HG03135 (cell line): Measurements from ENCODE around the gene FMN2.

Experiments used
- ATAC-seq: cut with Tn5 transposase; IDR thresholded peaks from one replicate; pipeline ENCODE4 v1.9.1; 2021; ENCODE audit warnings: mild to moderate bottlenecking, moderate library complexity; ENCODE audit not compliant: unreplicated experiment

The FMN2 gene

DNA sequence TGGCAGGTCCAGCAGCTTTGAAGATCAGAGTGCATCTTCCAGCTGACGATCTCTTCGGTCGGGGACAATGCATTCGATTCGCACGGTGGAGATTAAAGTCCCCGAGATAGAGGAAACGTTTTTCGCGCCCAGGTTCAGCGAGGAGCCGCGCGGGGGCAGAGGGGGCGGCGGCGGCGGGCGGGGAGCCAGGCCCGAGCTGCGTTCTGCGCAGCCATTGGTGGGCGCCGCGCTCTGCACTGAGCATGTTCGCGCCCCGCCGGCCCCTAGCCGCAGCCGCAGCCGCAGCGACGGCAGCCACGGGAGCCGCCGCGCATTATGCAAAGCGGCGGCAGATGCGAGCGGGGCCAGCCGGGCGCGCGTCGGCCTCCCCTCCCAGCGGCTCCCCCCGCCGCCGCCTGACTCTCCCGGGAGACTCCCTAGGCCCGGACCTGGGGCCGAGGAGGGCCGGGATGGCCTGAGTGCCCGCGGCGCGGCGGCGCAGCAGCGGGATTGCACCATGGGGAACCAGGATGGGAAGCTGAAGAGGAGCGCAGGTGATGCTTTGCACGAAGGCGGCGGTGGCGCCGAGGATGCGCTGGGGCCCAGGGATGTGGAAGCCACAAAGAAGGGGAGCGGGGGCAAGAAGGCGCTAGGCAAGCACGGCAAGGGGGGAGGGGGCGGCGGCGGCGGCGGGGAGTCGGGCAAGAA, at the start of gene FMN2:
Gene FMN2 (plus strand): TSS at position 270 of the 687 bp plus-strand sequence. CDS start 227 bp downstream, at position 497.
- ATAC-seq, result no peak

- no peak for ATAC-seq
Observed at GRCh38 chr1:240044620-240045019, 47.1 kb upstream of the FMN2 start.

- no peak for ATAC-seq
Observed at GRCh38 chr1:240046000-240046399, 45.7 kb upstream of the FMN2 start.

GRCh38 chr1:240054109-240054701, 37.5 kb upstream of the FMN2 start:
- ATAC-seq, result no peak

DNA sequence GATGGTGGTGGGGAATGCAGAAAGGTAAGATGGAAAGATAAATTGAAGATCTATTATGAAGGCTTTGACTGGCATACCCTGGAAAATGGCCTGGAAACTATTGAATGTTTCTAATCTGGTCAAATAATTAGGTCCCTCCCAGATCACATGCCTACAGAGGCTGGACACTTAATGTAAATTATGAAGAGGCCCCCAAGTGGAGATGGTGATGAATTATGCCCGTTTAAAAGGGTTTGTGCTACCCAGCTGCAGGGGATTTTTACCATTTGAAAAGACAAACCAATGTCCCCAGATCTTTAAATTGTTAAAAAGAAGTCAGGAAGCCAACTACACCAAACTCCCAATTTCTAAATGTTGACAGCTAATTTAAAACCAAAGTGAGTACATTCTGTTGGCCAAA, 35.7 kb upstream of the FMN2 start:
- no peak for ATAC-seq

DNA sequence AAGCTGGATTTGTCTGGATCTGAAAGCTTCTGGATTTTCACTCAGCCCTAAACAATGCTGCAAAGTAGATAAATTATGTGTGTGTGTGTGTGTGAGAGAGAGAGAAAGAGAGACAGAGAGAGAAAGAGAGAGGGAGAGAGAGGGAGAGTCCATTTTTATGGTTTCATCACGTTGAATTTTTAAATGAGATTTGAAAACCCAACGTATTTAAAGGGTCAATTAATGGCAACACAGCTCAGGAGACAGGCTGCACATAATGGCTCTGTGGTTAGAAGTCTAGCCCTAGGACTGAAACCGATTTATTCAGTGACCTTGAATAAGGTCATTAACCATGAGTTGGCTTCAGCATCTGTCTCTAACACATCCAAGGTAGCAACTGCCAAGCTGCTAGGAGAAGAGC, 35.3 kb upstream of the FMN2 start:
- ATAC-seq, result no peak

DNA sequence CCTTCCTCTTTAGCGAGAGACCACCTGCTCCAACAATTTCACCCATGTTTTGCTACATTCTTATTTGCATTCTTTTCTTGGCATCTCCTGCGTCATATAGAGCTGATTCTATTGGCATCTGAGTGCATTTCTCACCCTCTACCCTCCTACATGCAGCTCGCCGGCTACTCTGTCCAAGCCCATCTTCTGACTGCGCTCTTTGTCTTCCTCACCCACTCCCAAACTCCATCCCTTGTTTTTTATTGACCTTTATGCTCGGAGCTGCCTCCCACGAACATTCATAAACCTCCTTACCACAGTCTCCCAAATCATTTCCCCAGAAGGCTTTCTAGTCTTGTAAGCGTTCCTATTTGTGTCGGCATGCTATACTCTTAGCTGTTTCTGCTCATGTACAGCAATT, 33.6 kb upstream of the FMN2 start:
- ATAC-seq, result no peak

DNA sequence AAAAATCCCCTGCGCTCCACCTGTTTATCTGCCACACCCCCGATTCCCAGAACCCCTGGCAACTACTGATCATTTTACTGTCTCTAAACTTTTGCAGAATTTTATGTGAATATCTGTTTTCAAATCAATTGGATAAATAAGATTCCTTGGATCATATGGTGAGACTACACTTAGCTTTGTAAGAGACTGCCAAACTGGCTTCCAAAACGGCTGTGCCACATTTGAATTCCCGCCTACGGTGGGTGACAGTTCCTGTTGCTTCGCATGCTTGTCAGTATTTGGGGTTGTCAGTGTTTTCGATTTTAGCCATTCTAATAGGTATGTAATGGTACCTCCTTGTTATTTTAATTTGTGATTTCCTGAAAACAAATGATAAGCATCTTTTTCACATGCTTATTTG, 22.7 kb upstream of the FMN2 start:
- no peak for ATAC-seq

DNA sequence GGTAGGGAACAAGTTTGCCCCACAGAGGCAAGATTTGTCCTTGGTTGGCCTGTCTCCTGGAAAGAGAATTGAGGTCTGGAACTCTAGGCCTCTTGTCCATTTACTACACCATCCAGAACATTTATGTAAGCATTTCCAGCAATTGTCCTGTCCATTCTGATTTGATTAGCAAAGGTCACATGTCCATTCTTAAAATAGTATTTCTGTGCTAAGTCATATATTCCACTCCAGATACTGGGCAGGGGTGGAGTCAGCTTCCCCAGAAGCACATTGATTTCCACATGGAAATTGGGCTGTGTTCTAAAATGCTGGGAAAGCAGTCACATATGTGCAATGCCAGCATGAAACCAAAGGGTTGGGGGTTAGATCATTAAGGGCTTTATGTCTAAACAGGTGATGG, 21.5 kb upstream of the FMN2 start:
- no peak for ATAC-seq

DNA sequence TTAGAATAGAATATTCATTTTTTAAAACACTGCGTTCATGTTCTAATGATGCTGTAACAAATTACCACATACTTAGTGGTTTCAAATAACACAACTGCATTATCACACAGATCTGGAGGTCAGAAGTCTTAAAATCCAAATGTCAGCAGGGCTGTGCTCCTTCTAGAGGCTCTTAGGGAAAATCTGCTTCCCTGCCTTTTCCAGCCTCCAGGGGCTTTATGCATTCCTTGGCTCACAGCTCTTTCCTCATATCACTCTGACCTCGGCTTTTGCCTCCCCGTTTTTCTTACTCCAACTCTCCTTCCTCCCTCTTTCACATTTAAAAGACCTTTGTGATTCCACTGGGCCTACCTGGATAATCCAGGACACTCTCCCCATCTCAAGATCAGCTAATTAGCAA, 18.6 kb upstream of the FMN2 start:
- no peak for ATAC-seq

DNA sequence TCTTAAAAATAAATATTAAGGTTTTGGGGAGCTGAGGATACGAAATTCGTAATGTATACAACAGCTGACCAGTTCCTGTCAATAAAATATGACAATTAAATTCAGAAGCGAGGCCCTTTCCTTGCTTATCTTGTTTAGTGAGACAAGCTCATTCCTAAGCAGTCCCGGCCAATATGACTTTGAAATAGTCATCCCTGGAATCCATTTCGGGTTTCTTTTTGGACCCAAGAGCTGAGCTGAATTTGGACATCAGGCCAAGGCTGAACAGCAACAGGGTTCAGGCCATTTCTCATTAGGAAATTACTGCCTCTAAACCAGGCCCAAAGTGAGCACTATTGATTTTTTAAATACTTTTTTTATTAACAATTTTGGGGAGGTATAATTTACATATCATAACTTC, 17.3 kb upstream of the FMN2 start:
- ATAC-seq, result no peak

GRCh38 chr1:240074908-240075307, 16.8 kb upstream of the FMN2 start:
- ATAC-seq, result no peak

GRCh38 chr1:240084337-240084736, 7.3 kb upstream of the FMN2 start:
- ATAC-seq, result no peak

GRCh38 chr1:240084749-240085148, 6.9 kb upstream of the FMN2 start:
- ATAC-seq, result no peak

DNA sequence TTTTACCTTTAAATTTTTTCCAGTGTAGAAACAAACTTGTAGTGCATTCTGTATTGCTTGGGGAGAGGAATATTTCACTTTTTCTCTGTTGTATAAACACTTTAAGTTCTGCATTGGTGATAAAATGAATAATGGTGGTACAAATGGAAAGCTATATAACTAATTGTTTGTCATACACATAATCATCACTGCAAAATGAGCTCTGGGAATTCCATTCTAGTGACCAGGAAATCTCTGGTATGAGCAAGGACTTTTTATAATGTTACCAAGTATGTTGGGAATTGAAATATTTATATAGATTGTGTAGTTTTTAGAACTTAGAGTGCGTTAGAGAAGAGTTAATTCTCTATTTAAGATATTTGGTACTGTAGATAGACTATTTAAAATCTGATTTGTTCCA, 5.0 kb upstream of the FMN2 start:
- ATAC-seq, result no peak

DNA sequence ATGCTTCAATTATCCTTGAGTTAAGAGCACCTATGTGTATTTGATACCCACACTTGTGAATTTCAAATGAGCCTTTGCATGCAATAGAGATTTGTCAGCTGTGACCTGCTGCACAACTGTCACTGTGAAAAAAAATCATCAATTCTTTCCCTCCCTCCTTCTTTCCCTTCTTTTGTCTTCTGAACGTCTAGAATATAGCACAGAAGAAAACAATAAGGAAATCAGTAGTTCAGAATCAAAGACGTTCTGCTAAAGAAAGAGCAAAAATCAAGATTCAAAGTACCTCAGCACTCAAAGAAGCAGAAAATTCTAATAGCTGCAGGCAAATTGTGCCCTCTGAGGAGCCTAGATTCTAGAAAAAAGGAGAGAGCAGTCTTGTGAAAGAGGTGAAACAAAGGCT, 1.7 kb upstream of the FMN2 start:
- no peak for ATAC-seq

DNA sequence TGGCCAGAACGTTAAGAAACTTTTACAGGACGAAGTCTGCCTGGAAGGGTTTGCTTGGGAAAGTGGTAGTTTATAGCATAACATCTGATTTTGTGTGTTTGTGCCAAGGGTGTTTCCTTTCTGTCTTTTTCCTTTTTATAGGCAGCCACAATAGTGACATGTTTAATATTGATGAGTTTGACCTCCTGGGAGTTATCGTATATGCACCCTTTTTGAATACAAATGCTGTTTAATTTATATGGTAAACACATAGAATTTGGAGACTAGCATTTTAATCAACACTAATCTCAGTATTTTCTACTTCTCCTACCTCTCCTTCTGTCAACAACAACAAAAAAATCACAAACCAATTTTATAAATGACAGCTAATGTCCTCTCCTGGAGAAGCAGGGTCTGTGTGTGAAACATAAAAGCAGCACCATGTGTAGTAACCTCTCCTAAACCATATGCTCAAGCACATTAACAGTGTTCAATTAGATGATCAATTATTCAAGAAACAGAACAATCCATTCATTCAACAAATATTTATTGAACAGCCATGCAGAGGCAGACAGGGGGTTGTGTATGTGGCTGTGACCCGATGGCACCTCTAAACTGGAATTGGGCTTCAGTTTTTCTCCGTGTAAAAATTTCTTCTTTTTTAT, 604 bp upstream of the FMN2 start:
- ATAC-seq, result no peak

- ATAC-seq, result no peak
Observed at GRCh38 chr1:240092301-240093119, 827 bp downstream of the FMN2 start.

DNA sequence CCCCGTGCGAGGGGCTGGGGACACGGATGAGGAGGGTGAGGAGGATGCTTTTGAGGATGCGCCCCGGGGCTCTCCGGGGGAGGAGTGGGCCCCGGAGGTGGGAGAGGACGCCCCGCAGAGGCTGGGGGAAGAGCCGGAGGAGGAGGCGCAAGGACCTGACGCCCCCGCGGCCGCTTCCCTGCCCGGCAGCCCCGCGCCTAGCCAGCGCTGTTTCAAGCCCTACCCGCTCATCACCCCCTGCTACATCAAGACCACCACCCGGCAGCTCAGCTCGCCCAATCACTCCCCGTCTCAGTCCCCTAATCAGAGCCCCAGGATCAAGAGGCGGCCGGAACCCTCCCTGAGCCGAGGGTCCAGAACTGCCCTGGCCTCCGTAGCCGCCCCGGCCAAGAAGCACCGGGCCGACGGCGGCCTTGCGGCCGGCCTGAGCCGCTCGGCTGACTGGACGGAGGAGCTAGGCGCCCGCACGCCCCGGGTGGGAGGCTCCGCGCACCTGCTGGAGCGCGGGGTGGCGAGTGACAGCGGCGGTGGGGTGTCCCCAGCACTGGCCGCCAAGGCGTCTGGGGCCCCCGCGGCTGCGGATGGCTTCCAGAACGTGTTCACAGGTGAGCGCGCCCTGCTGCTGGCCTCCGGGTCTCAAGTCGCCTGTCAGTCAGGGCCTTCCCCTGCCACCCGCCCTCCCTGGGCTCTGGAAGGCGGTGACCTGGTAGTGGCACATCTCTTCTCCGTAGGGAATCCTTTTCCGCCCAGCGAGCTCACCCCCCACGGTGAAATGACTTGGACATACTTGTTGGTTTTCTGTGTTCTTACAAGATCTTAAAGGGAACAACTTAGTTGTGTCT, 1.7 kb downstream of the FMN2 start:
- ATAC-seq, result no peak

GRCh38 chr1:240094041-240094722, 2.5 kb downstream of the FMN2 start:
- no peak for ATAC-seq
